ENCODE data around the gene RBM43.

- TF ChIP-seq, protein P1, sequence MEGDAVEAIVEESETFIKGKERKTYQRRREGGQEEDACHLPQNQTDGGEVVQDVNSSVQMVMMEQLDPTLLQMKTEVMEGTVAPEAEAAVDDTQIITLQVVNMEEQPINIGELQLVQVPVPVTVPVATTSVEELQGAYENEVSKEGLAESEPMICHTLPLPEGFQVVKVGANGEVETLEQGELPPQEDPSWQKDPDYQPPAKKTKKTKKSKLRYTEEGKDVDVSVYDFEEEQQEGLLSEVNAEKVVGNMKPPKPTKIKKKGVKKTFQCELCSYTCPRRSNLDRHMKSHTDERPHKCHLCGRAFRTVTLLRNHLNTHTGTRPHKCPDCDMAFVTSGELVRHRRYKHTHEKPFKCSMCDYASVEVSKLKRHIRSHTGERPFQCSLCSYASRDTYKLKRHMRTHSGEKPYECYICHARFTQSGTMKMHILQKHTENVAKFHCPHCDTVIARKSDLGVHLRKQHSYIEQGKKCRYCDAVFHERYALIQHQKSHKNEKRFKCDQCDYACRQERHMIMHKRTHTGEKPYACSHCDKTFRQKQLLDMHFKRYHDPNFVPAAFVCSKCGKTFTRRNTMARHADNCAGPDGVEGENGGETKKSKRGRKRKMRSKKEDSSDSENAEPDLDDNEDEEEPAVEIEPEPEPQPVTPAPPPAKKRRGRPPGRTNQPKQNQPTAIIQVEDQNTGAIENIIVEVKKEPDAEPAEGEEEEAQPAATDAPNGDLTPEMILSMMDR (IDR thresholded peaks at IDR 0.05): no peak
- no peak for TF ChIP-seq POLR2A (IDR thresholded peaks at IDR 0.05)
These were observed 61.4 kb downstream of the RBM43 start for GRCh38 chr2:151200277-151200676.
